ENCODE data around the gene VAMP2. TPM values are rescaled to one million over a fixed set of nuclear protein-coding genes. Genes with fewer than 3 reads are reported as not detected.
A peak's percentile ranks its signal among the peaks of the same experiment; 100 is the strongest.

VAMP2 gene
- total and polyA plus RNA-seq, 9 of the 15 experiments (the other 6 are each of a cell fraction or from before 2014, with no cell fraction given) = 2.3 to 31.8 (median 6.0) TPM

GRCh38 chr17:8153957-8154607 is 8.7 kb downstream of the VAMP2 start:
- no TSS peak for BruUV-seq (replicated peaks)
- Histone ChIP-seq H3K36me3 (ENCODE audit: control insufficient read depth, insufficient read depth, low read length) (peaks cover 18% of the 10 kb centered on the region; the same call in 1 of the 3 replicates), H3K4me3 (peak overlapping the region; percentile 35), H4K20me1 (replicated peaks; ENCODE audit: control insufficient read depth, insufficient read depth, low read length) (0 out of 2 replicates have a peak, but pooled peaks cover 4% of the 10 kb centered on the region), H3K27me3 (ENCODE audit: control insufficient read depth in 2 of 2, insufficient read depth in 2 of 2, low read length in 2 of 2) (no peaks in the 10 kb centered on the region), H3K9me3 (replicated peaks; ENCODE audit: control insufficient read depth, insufficient read depth, low read depth, low read length) (no peaks in the 10 kb centered on the region), H3K27ac (ENCODE audit: extremely low read depth, low read depth, low read length) (peak overlapping the region; percentile 94), H3K4me2 (ENCODE audit: insufficient read depth, low read length) (peak overlapping the region; percentile 89), H3K79me2 (ENCODE audit: control insufficient read depth, insufficient read depth, low read length) (peaks cover 43% of the 10 kb centered on the region), H3K9me1 (ENCODE audit: control insufficient read depth, insufficient read depth, low read length) (no peaks in the 10 kb centered on the region), H3K4me1 (replicated peaks in 1 of 2; ENCODE audit: control insufficient read depth in 2 of 2, insufficient read depth in 2 of 2, low read length in 2 of 2) (peaks cover 35 to 84% of the 10 kb centered on the region in 2 experiments), H3K9ac (ENCODE audit: insufficient read depth in 1 of 2, low read depth in 2 of 2, low read length in 2 of 2) (peak overlapping the region; percentile 75 to 89), H2AFZ (ENCODE audit: low read depth, low read length) (peak overlapping the region; percentile 78)
- peak; percentile 43 for ATAC-seq
- ChIA-PET POLR2A (interaction anchor here (0.5 to 8.6 kb wide), 13 partner anchors 9 to 468 kb away, joined by 3 to 105 read pairs (median 3); partner anchors contain the start of genes AURKB, HES7 and VAMP2), CTCF (ENCODE audit: low intra/inter-chr PET ratio) (no interaction called here)
- 5% methylated on average over 4 of the region's 22 CpGs for WGBS (ENCODE audit: insufficient coverage, low coverage, missing lambda C conversion rate)
- in situ Hi-C loops (cut with MboI) = no loop called here
- intact Hi-C loops (cut with micrococcal nuclease) = no loop called here
- peak; percentile 86 for FAIRE-seq
- peak; percentile 57 to 95 (median 74) for DNase-seq (ENCODE audit: extremely low read depth in 1 of 4, low spot score in 3 of 4)
- no peak for TF ChIP-seq BRD9 (IDR thresholded peaks at IDR 0.05; ENCODE audit: low read depth, partially characterized antibody)
- TF ChIP-seq USF2 (CRISPR knock-in tag; IDR thresholded peaks at IDR 0.05) = no peak
- no peak for TF ChIP-seq LCOR (CRISPR knock-in tag; IDR thresholded peaks at IDR 0.05)
- TF ChIP-seq TEAD2 (tag; IDR thresholded peaks at IDR 0.05) = peak; percentile 90
- no peak for TF ChIP-seq SMARCE1 (IDR thresholded peaks at IDR 0.05)
- no peak for TF ChIP-seq KAT2B (IDR thresholded peaks at IDR 0.05; ENCODE audit: low read depth, low read length)
- TF ChIP-seq ESRRA (IDR thresholded peaks at IDR 0.05; ENCODE audit: borderline replicate concordance, low read depth) = peak; percentile 37; the same call in 1 of the 2 replicates
- no peak for TF ChIP-seq RAD51 (IDR thresholded peaks at IDR 0.05; ENCODE audit: borderline replicate concordance, low read depth)
- TF ChIP-seq SETDB1 (IDR thresholded peaks at IDR 0.05; ENCODE audit: low read length) = no peak
- no peak for TF ChIP-seq KLF16 (IDR thresholded peaks at IDR 0.05)
- TF ChIP-seq PYGO2 (tag; IDR thresholded peaks at IDR 0.05) = no peak
- TF ChIP-seq FOSL1 (tag; conservative IDR thresholded peaks at IDR 0.05) = no peak
- peak; percentile 22; the same call in 1 of the 2 replicates for TF ChIP-seq ZBTB5 (IDR thresholded peaks at IDR 0.05)
- TF ChIP-seq PKNOX1 (IDR thresholded peaks at IDR 0.05) = peak; percentile 71
- TF ChIP-seq ZNF511 (CRISPR knock-in tag; IDR thresholded peaks at IDR 0.05) = no peak
- no peak for TF ChIP-seq ZNF778 (CRISPR knock-in tag; IDR thresholded peaks at IDR 0.05)
- TF ChIP-seq ZBTB12 (CRISPR knock-in tag; IDR thresholded peaks at IDR 0.05) = peak; percentile 80
- TF ChIP-seq ZC3H11A (IDR thresholded peaks at IDR 0.05; ENCODE audit: low read depth, low read length) = no peak
